Nephron progenitor cell (in vitro differentiated cells): ENCODE data around the gene SPATA6L.

ENCODE experiments used
- DNase-seq: peaks from one replicate; pipeline ENCODE4 v3.0.0; 2021
- H3K27ac Mint-ChIP-seq: 2 replicates; pipeline ENCODE4 v1.8.0; 2021; ENCODE audit warnings: mild to moderate bottlenecking, moderate library complexity, mixed read lengths
- H3K27me3 Mint-ChIP-seq: 2 replicates; pipeline ENCODE4 v1.8.0; 2021; ENCODE audit warnings: mild to moderate bottlenecking, low read depth, mixed read lengths; ENCODE audit not compliant: poor library complexity
- H3K36me3 Mint-ChIP-seq: 2 replicates; pipeline ENCODE4 v1.8.0; 2021; ENCODE audit warnings: low read depth, mixed read lengths
- H3K4me1 Mint-ChIP-seq: 2 replicates; pipeline ENCODE4 v1.8.0; 2021; ENCODE audit warnings: mixed read lengths
- H3K4me3 Mint-ChIP-seq: 2 replicates; pipeline ENCODE4 v1.8.0; 2021; ENCODE audit warnings: mild to moderate bottlenecking, moderate library complexity, mixed read lengths
- H3K9me3 Mint-ChIP-seq: 2 replicates; pipeline ENCODE4 v1.8.0; 2021; ENCODE audit warnings: mild to moderate bottlenecking, moderate library complexity, mixed read lengths
- TF ChIP-seq, protein P1 (sequence below): fragments of 200-600 bp; sonication (generic); IDR thresholded peaks from 2 replicates; pipeline ENCODE4 v1.5.0; 2021; ENCODE audit warnings: antibody characterized with exemption

SPATA6L gene

GRCh38 chr9:4573634-4574389, 92.5 kb downstream of the SPATA6L start:
- H3K4me3 Mint-ChIP-seq: no peak overlapping the region
- H3K27me3 Mint-ChIP-seq: no peaks in the 10 kb centered on the region
- TF ChIP-seq, protein P1, sequence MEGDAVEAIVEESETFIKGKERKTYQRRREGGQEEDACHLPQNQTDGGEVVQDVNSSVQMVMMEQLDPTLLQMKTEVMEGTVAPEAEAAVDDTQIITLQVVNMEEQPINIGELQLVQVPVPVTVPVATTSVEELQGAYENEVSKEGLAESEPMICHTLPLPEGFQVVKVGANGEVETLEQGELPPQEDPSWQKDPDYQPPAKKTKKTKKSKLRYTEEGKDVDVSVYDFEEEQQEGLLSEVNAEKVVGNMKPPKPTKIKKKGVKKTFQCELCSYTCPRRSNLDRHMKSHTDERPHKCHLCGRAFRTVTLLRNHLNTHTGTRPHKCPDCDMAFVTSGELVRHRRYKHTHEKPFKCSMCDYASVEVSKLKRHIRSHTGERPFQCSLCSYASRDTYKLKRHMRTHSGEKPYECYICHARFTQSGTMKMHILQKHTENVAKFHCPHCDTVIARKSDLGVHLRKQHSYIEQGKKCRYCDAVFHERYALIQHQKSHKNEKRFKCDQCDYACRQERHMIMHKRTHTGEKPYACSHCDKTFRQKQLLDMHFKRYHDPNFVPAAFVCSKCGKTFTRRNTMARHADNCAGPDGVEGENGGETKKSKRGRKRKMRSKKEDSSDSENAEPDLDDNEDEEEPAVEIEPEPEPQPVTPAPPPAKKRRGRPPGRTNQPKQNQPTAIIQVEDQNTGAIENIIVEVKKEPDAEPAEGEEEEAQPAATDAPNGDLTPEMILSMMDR: no peak
- H3K36me3 Mint-ChIP-seq: no peaks in the 10 kb centered on the region
- H3K9me3 Mint-ChIP-seq: no peaks in the 10 kb centered on the region
- no peak overlapping the region for H3K27ac Mint-ChIP-seq
- peaks cover 6% of the 10 kb centered on the region for H3K4me1 Mint-ChIP-seq
- DNase-seq: no peak

GRCh38 chr9:4573176-4573575, 93.1 kb downstream of the SPATA6L start:
- Mint-ChIP-seq H3K27ac (no peak overlapping the region), H3K36me3 (no peaks in the 10 kb centered on the region), H3K4me1 (peaks cover 6% of the 10 kb centered on the region), H3K27me3 (no peaks in the 10 kb centered on the region), H3K4me3 (no peak overlapping the region), H3K9me3 (no peaks in the 10 kb centered on the region)
- TF ChIP-seq, protein P1: no peak
- DNase-seq: no peak

DNA sequence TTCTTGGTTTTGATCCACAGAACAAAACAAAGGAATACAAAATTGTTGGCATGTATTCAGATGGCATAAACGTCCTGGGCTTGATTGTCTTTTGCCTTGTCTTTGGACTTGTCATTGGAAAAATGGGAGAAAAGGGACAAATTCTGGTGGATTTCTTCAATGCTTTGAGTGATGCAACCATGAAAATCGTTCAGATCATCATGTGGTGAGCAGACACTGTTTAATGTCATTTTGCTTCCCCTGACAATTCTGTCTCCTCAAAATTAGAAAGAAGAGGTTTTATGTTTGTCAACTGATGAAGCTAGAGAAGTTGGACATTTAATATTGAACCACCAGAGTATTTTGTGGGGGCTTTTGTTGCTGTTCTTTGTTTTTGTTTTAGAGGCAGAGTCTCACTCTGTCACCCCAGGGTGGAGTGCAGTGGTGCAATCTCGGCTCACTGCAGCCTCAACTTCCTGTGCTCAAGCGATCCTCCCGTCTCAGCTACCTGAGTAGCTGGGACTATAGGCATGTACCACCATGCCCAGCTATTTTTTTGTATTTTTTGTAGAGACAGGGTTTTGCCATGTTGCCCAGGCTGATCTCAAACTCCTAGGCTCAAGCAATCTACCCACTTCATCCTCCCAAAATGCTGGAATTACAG, 94.0 kb downstream of the SPATA6L start:
- no peaks in the 10 kb centered on the region for H3K27me3 Mint-ChIP-seq
- no peak for DNase-seq
- H3K9me3 Mint-ChIP-seq: no peaks in the 10 kb centered on the region
- no peak overlapping the region for H3K4me3 Mint-ChIP-seq
- H3K27ac Mint-ChIP-seq: no peak overlapping the region
- TF ChIP-seq, protein P1: no peak
- H3K4me1 Mint-ChIP-seq: peaks cover 6% of the 10 kb centered on the region
- no peaks in the 10 kb centered on the region for H3K36me3 Mint-ChIP-seq

GRCh38 chr9:4569101-4569500, 97.2 kb downstream of the SPATA6L start:
- Mint-ChIP-seq H3K27me3 (no peaks in the 10 kb centered on the region), H3K36me3 (no peaks in the 10 kb centered on the region), H3K27ac (no peak overlapping the region), H3K9me3 (no peaks in the 10 kb centered on the region), H3K4me1 (peaks cover 6% of the 10 kb centered on the region), H3K4me3 (no peak overlapping the region)
- TF ChIP-seq, protein P1: no peak
- DNase-seq: no peak

DNA sequence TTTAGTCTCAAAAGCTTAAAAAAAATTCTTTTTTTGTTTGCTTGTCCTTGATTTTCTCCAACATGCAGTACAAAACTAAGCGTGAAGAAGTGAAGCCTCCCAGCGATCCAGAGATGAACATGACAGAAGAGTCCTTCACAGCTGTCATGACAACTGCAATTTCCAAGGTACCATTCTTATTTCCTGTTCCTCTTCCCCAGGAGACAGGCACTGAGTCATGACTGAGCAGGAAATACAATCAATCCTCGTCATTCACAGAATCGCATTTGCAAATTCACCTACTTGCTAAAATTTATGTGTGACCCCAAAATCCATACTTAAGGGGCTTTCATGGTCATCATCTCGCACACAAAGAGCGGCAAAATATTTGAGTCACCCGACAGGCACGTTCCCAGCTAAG, 98.7 kb downstream of the SPATA6L start:
- Mint-ChIP-seq H3K4me1 (no peaks in the 10 kb centered on the region), H3K27ac (no peak overlapping the region), H3K27me3 (no peaks in the 10 kb centered on the region), H3K36me3 (no peaks in the 10 kb centered on the region), H3K4me3 (no peak overlapping the region), H3K9me3 (no peaks in the 10 kb centered on the region)
- no peak for DNase-seq
- TF ChIP-seq, protein P1: no peak

DNA sequence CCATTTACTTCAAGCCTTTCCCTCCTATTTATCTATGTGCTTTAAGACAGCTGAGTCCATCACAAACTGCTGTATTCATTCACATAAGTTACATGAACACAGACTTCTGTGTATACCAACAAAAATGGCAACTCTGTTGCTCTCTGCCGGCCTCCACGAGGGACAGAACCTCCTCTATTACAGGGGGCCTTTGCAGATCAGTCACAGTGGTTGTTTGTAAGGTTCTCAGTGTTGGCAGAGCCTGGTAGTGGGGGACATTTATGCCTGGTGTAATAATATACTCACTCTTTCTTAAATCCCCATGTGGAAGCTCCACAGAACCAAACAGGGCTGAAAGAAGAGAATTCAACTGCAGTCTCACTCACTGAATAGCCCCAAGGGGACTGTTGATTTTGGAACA, 99.5 kb downstream of the SPATA6L start:
- no peak for DNase-seq
- TF ChIP-seq, protein P1: no peak
- Mint-ChIP-seq H3K4me3 (no peak overlapping the region), H3K9me3 (no peaks in the 10 kb centered on the region), H3K4me1 (no peaks in the 10 kb centered on the region), H3K27me3 (no peaks in the 10 kb centered on the region), H3K27ac (no peak overlapping the region), H3K36me3 (no peaks in the 10 kb centered on the region)
